22Rv1 (cell line): Measurements from ENCODE around the gene LUZP1.
A peak's percentile ranks its signal among the peaks of the same experiment; 100 is the strongest.

Experiments used
- H3K27ac ChIP-seq: fragments of 450-650 bp; 2 replicates; pipeline ENCODE4 v1.5.1; 2017
- CTCF ChIP-seq: fragments of 450-650 bp; IDR thresholded peaks from 2 replicates; pipeline ENCODE4 v1.5.1; 2017; ENCODE audit warnings: mild to moderate bottlenecking
- ZFX ChIP-seq: fragments of 450-650 bp; IDR thresholded peaks from 2 replicates; pipeline ENCODE4 v1.6.1; 2017; ENCODE audit warnings: antibody characterized with exemption, borderline replicate concordance

LUZP1 gene

DNA sequence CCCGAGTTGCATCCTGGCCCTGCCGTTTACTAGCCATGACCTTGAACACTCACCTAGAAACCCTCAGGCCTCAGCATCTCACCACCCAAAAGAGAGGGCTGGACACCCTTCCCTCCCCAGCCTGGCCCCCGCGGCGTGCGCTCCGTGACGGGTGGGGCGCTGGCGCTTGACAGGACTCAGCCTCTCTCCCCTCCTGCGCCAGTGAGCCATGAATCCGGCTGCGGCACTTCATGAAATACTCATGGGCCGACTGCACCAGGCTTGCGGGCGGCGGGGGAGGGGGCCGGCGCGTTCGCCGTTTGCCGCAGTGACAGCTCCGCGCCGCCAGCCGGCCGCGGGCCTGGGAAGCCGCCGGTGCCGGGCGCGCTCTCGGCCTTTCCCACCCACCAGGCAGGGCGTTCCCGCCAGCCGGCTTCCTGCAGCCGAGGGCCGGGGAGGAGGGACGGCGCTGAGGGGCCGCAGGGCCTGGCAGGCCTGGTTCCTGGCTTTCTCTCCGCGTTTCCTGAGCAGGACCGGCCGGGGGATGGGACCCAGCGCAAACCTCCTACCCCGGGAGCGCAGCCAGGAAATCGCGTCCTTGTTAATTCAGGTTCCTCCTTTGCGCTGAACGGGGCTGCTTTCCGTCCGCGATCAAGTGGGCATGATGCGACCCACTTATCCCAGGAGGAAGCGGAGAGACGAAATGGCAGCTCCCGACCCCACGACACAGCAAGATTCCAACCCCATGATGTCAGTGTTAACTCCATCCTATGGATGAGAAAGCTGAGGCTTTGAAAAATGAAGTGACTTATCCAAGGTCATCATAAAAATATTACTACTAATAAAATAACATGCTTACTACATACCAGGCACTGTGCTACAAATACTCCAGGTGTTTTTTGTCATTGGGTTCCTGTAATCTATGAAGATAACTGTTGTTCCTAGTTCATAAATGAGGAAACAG is 9.1 kb upstream of the LUZP1 start:
- no peak for TF ChIP-seq ZFX
- peak; percentile 36 for TF ChIP-seq CTCF
- peak overlapping the region; percentile 37 for H3K27ac ChIP-seq

DNA sequence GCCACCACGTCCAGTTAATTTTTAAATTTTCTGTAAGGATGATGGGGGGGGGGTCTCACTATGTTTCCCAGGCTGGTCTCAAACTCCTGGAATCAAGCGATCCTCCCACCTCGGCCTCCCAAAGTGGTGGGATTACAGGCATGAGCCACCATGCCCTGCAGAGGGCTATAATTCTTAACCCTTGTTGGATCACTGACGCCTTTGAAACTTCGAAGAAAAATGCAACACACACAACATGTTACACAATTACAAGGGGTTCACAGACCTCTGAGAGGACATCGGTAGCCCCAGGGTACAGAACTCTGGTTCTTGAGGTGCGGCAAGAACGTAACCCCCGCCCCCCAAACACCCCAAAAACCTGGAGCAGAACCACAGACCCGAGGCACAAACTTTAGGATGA is 8.4 kb upstream of the LUZP1 start:
- no peak for TF ChIP-seq CTCF
- no peak overlapping the region for H3K27ac ChIP-seq

- TF ChIP-seq ZFX (no peak), CTCF (no peak)
- no peak overlapping the region for H3K27ac ChIP-seq
Observed at GRCh38 chr1:23174426-23175110, 5.9 kb upstream of the LUZP1 start.

GRCh38 chr1:23171181-23171755 is 2.6 kb upstream of the LUZP1 start:
- no peak overlapping the region for H3K27ac ChIP-seq
- TF ChIP-seq ZFX (no peak), CTCF (no peak)

- peak overlapping the region; percentile 74 for H3K27ac ChIP-seq
- TF ChIP-seq ZFX (no peak), CTCF (no peak)
Observed at GRCh38 chr1:23169727-23170335, 1.2 kb upstream of the LUZP1 start.

DNA sequence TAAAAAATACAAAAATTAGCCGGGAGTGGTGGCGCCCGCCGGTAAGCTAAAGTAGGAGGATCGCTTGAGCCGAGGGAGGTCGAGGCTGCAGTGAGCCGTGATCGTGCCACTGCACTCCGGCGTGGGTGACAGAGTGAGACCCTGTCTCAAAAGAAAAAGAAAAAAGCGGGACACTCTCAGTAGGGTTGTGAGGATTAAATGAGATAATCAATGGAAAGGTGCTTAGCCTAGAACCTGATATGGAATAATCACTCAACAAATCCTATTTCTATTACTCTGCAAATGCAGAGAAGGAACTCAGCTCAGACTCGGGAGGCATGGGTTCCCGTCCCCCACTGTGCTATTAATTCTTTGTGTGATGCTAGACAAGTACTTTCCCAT is 529 bp upstream of the LUZP1 start:
- TF ChIP-seq ZFX (no peak), CTCF (no peak)
- peak overlapping the region; percentile 74 for H3K27ac ChIP-seq

- TF ChIP-seq CTCF (no peak), ZFX (no peak)
- H3K27ac ChIP-seq: peak overlapping the region; percentile 74
Observed at GRCh38 chr1:23168079-23168444, 594 bp downstream of the LUZP1 start.
